ENCODE results near the gene MAP2K3.
A peak's percentile ranks its signal among the peaks of the same experiment; 100 is the strongest.

The MAP2K3 gene

GRCh38 chr17:21253646-21254441, 30.7 kb upstream of the MAP2K3 start:
- DNase-seq, result no peak

GRCh38 chr17:21258593-21258992, 25.9 kb upstream of the MAP2K3 start:
- no peak for DNase-seq

- no peak for DNase-seq
Measured at GRCh38 chr17:21262259-21262993, 22.1 kb upstream of the MAP2K3 start.

GRCh38 chr17:21263376-21263775, 21.1 kb upstream of the MAP2K3 start:
- no peak for DNase-seq

GRCh38 chr17:21268596-21269188, 15.8 kb upstream of the MAP2K3 start:
- no peak for DNase-seq

- no peak for DNase-seq
Measured at GRCh38 chr17:21269394-21269793, 15.1 kb upstream of the MAP2K3 start.

DNA sequence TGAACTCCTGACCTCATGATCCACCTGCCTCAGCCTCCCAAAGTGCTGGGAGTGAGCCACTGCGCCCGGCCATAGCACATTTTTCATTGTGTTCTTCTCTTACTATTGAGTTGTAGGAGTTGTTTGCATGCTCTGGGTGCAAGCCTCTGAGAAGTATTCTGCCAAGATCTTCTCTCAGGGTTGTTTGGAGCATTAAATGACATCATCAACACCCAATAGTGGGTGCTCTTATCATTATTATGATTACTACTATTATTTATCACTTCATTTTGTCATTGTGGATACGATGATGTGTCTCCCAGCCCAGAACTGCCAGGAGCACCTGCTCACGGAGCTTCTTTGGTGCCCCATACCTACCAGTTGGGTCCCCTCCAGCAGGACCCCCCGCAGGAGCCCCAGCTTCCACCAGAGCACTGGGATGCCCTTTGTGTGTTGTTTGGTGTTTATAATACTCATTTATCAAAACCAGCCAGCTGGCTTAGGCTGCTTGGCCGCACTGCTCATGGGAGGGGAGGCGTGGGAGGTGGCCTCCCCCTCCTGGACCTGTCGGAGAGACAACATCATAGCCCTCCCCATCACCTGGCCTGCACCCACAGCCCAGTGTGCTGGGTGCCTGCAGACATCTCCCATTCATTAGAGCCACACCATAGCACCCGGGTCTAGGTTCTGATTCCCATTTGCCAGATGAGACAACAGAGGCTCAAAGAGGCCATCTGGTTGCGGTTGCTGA, 12.9 kb upstream of the MAP2K3 start:
- no peak for DNase-seq

DNA sequence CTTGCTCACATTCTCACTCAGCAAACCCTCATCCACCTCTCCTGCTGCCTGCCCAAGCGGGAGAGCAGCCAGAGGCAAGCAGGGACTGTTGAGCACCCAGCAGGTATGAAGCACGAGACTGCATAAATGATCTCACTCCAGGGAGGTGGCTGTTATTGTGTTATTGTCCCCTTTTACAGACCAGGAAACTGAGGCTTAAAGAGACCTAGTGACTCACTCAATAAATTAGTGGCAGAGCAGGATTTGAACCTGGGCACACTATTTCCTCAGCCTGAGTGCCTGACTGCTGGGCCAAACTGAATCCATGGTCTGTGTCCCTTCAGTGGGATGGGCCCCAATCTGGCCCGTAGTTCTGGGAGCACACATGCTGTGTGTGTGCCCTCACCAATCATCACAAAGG, 12.3 kb upstream of the MAP2K3 start:
- DNase-seq, result no peak

DNA sequence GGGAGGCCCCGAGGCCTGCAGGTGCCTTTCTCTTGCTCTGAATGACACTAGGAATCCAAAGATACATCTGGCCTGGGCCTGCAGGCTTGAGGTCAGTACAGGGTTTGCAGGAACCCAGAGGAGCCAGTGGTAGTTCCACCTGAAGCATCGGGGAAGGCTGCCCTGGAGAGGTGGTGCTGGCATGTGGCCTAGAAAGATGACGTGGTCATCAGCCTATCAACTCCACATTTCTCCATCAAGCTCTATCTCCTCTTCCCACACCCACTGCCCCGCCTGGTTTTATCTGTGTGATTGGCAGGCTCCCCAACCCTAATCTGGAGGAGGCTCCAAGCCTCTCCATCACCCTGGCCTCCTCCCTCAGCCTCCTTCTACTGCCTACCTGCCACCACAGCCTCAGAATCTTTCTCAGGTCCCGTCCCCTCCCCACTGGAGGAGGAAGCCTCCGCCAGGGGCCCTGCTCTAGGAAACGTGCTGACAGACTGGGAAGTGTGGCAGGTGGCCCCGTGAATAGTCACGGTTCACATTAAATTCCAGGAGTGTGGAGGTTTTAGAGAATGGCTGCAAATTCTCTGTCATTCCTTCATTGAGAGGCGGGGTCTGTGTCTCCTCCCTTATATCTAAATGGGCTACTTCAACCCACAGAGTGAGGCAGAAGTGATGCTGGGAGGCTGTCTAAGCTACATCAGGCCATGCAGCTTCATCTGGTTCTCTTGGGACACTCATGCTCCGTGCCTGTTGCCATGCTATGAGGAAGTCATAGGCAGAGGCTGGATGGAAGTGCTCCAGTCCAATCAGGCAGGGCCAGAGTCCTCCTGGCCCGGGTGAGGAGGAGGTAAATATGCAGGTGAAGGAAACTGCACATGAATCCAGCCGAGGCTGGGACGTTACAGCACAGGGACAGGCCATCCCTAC, 11.4 kb upstream of the MAP2K3 start:
- no peak for DNase-seq

DNA sequence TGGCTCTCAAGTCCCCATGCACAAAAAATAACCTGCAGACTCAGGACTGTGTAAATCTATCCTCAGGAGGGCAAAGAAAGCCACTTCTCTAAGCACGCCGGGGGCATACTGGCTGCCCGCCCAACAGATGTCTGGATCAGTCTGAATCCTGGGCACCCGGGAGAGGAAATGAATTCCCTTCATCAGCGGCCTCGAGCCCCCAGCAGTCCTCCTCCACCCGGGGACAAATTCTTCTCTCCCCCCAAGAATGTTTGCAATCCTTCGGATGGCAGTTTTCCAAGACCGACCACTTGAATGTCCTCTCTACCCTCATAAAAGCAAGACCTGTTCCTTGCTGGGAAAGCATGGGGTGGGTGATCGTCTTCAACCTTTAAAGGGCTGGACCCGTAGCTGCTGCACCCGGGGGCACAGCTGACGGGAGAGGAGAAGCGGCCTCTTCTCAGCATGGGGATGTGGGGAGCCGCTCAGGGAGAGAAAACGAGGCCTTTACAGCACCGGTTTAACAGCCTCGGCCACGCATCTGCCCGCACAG, 9.4 kb upstream of the MAP2K3 start:
- peak; percentile 25 for DNase-seq

DNA sequence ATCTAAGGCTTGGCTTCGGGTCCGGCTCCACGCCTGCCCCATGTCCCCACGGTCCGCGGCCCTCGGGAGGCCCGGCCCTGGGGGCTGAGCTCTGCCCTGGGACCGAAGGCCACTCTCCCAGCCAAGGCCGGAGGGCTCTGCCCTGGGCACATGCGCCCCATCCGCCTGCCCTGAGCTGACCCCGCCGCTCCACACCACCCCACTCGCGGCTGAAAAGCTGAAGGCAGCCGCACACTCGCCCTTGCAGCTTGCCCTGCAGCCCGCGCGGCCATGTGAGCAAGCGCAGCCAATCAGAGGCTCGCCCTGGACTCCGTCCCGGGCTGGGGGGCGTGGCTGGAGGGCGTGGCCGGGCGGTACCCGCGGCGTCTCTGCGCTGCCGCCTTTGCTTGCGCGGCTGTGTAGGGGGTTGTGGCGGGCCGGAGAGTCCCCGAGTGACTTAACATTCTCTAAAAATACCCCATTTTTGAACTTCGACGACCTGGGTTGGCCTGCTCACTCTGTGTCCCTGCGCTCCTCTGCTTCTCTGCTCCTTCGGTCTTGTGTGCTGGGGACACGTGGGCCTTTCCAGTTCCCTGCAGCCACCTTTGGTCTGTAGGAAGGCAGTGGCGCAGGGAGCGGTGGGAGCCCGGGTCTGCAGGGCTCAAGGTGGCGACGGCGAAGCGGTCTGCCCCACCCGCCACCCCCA, 8.8 kb upstream of the MAP2K3 start:
- DNase-seq, result peak; percentile 98

DNA sequence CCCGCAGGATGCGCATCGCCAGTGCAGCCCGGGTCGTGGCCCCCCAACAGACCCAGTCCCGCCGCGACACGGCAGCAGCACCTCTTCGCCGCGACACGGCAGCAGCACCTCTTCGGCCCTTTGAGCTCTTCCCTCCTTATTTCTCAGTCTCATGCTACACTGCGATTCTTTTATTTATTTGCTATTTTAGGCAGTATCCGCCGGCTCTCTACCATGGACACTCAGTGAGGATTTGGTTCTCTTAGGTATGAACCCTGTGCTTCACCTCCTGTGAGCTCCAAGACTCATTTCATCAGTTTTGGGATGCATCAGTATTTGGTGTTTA, 8.3 kb upstream of the MAP2K3 start:
- no peak for DNase-seq

DNA sequence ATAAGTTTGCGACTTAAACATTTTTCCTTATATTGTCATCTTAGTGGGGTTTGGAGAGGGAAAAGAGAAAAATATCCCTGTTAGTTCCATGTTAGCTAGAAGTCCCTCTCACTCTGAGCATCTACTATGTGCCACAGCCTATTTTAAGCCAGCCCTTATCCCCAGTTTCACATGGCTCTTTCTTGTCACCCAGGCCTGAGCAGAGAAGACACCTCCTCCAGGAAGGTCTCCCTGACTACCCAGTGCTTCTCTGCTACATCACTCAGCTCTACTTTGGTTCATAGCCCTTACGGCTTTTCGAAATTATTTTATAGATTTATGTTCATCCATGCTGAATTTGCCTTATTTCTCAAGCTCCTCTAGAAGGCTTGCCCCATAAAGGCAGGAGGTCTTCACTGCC, 7.2 kb upstream of the MAP2K3 start:
- no peak for DNase-seq

- DNase-seq, result peak; percentile 78
Measured at GRCh38 chr17:21278450-21279197, 5.9 kb upstream of the MAP2K3 start.

- no peak for DNase-seq
Measured at GRCh38 chr17:21279198-21279535, 5.3 kb upstream of the MAP2K3 start.

GRCh38 chr17:21279582-21279981, 4.9 kb upstream of the MAP2K3 start:
- no peak for DNase-seq

GRCh38 chr17:21280081-21280518, 4.4 kb upstream of the MAP2K3 start:
- DNase-seq, result peak; percentile 92

DNA sequence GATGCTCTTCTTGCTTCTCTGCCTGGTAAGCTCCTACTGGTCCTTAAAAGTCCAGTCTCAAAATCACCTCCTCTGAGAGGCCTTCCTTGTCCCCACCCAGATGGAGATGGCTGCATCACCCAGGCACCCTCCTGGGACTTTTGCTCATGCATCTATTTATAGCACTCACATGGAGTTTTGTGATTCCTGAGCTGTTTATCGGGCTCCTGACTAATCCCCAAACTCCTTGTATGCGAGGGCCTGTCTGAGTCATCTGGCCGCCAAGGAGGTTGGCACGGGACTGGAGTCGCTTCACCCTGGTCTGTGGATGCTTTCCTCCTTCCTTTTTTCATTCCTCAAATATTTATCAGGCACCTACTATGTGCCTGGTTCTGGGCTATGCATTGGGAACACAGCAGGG, 2.3 kb upstream of the MAP2K3 start:
- DNase-seq, result no peak

- DNase-seq, result no peak
Measured at GRCh38 chr17:21282850-21283249, 1.7 kb upstream of the MAP2K3 start.

GRCh38 chr17:21283482-21284318, 811 bp upstream of the MAP2K3 start:
- no peak for DNase-seq
